SK-N-SH (cell line): ENCODE data around the gene RCN2. TPM values are rescaled to one million over a fixed set of nuclear protein-coding genes. Genes with fewer than 3 reads are reported as not detected.

Source experiments
- CTCF ChIA-PET: fragments of 300-600, 350-600 bp; formaldehyde crosslinking; extraction: SDS; loops from one replicate; lab custom pipeline; 2021; lab: Yijun Ruan, JAX
- POLR2A ChIA-PET: fragments of 350-600 bp; sonication (Branson Sonifier 250); formaldehyde crosslinking; extraction: SDS; loops from one replicate; lab custom pipeline; 2020; ENCODE audit warnings: antibody characterized with exemption, inconsistent platforms; lab: Yijun Ruan, JAX
- DNase-seq: peaks from one replicate; pipeline ENCODE4 v3.0.0; 2012
- H2AFZ ChIP-seq: fragments of 200-600 bp; sonication (generic); 2 replicates; pipeline ENCODE4 v1.8.1; 2016; ENCODE audit warnings: antibody characterized with exemption, mild to moderate bottlenecking, low read depth
- H3F3A ChIP-seq: fragments of 200-600 bp; sonication (generic); replicated peaks from 2 replicates; pipeline ENCODE3; 2016; ENCODE audit warnings: antibody characterized with exemption, mild to moderate bottlenecking; ENCODE audit not compliant: insufficient read depth
- H3K27ac ChIP-seq, 2 experiments: fragments of 200-500 bp in 1 of 2; fragments of 200-600 bp in 1 of 2; sonication (Bioruptor generic) in 1 of 2; sonication (generic), shearing (Covaris generic) in 1 of 2; 2 replicates each; pipeline versions ENCODE4 v1.5.1 to v1.6.1; 2014 to 2016; ENCODE audit warnings: low read depth in 2 of 2, inconsistent platforms in 1 of 2, low read length in 1 of 2, mild to moderate bottlenecking in 1 of 2, mixed read lengths in 1 of 2
- H3K27me3 ChIP-seq: fragments of 200-600 bp; sonication (generic), shearing (Covaris generic); 2 replicates; pipeline ENCODE4 v1.6.1; 2016; ENCODE audit warnings: mixed run types; ENCODE audit not compliant: insufficient read depth
- H3K36me3 ChIP-seq, 2 experiments: fragments of 200-500 bp in 1 of 2; fragments of 200-600 bp in 1 of 2; sonication (Bioruptor generic) in 1 of 2; sonication (generic) in 1 of 2; replicated peaks in 1 of 2; 2 replicates each; pipeline versions ENCODE3 to v1.5.1; 2014 to 2016; ENCODE audit warnings: low read length in 1 of 2, mild to moderate bottlenecking in 1 of 2; ENCODE audit not compliant: insufficient read depth in 2 of 2, control insufficient read depth in 1 of 2
- H3K4me1 ChIP-seq, 2 experiments: fragments of 200-500 bp in 1 of 2; fragments of 200-600 bp in 1 of 2; sonication (Bioruptor generic) in 1 of 2; sonication (generic), shearing (Covaris generic) in 1 of 2; 2 replicates each; pipeline versions ENCODE4 v1.5.1 to v1.6.1; 2014 to 2016; ENCODE audit warnings: low read depth in 1 of 2, low read length in 1 of 2, mixed run types in 1 of 2; ENCODE audit not compliant: insufficient read depth in 2 of 2, control insufficient read depth in 1 of 2
- H3K4me2 ChIP-seq: fragments of 200-600 bp; sonication (generic), shearing (Covaris generic); 2 replicates; pipeline ENCODE4 v1.6.1; 2017; ENCODE audit warnings: mixed run types
- H3K4me3 ChIP-seq, 2 experiments: fragments of 200-500 bp in 1 of 2; fragments of 200-600 bp in 1 of 2; sonication (Bioruptor generic) in 1 of 2; sonication (generic), shearing (Covaris generic) in 1 of 2; 2 replicates each; pipeline versions ENCODE4 v1.5.1 to v1.8.1; 2014 to 2016; ENCODE audit warnings: low read depth in 2 of 2, inconsistent platforms in 1 of 2, low read length in 1 of 2, mild to moderate bottlenecking in 1 of 2, mixed read lengths in 1 of 2, moderate library complexity in 1 of 2
- H3K79me2 ChIP-seq: fragments of 200-600 bp; sonication (generic); 2 replicates; pipeline ENCODE4 v1.8.1; 2017; ENCODE audit warnings: mild to moderate bottlenecking; ENCODE audit not compliant: insufficient read depth
- H3K9ac ChIP-seq: fragments of 200-600 bp; sonication (generic); 2 replicates; pipeline ENCODE4 v1.6.1; 2017; ENCODE audit warnings: mixed run types
- H3K9me2 ChIP-seq: fragments of 200-600 bp; sonication (generic); 2 replicates; pipeline ENCODE4 v1.6.1; 2017; ENCODE audit warnings: mixed run types
- H3K9me3 ChIP-seq: fragments of 200-600 bp; sonication (generic); 2 replicates; pipeline ENCODE4 v1.6.1; 2017; ENCODE audit warnings: mixed run types, mild to moderate bottlenecking, moderate library complexity
- H4K20me1 ChIP-seq: fragments of 200-600 bp; sonication (generic); 2 replicates; pipeline ENCODE4 v1.6.1; 2017; ENCODE audit warnings: mild to moderate bottlenecking, mixed run types; ENCODE audit not compliant: insufficient read depth
- ELF1 ChIP-seq: IDR thresholded peaks from 2 replicates; pipeline ENCODE4 v1.4.0; 2012
- FOSL2 ChIP-seq: IDR thresholded peaks from 2 replicates; pipeline ENCODE4 v1.4.0; 2012; ENCODE audit warnings: low read depth, mild to moderate bottlenecking, moderate library complexity, borderline replicate concordance
- FOXJ3 ChIP-seq: sonication (generic); formaldehyde crosslinking; IDR thresholded peaks from 2 replicates; pipeline ENCODE4 v1.5.1; 2020; ENCODE audit warnings: mild to moderate bottlenecking, missing genetic modification reagents
- FOXM1 ChIP-seq: IDR thresholded peaks from 2 replicates; pipeline ENCODE4 v1.4.0; 2012; ENCODE audit warnings: low read depth, mild to moderate bottlenecking
- IRF3 ChIP-seq: fragments of 150-350 bp; IDR thresholded peaks from 2 replicates; pipeline ENCODE4 v1.6.1; 2016; ENCODE audit warnings: mild to moderate bottlenecking, low read depth, low read length
- PBX3 ChIP-seq: IDR thresholded peaks from 2 replicates; pipeline ENCODE4; 2012
- POLR2AphosphoS5 ChIP-seq: IDR thresholded peaks from 2 replicates; pipeline ENCODE4 v1.6.1; 2012; ENCODE audit warnings: low read depth, low read length
- RXRA ChIP-seq: IDR thresholded peaks from 2 replicates; pipeline ENCODE4 v1.4.0; 2012; ENCODE audit warnings: low read depth, mild to moderate bottlenecking, borderline replicate concordance
- SIN3A ChIP-seq: IDR thresholded peaks from 2 replicates; pipeline ENCODE4 v1.6.1; 2012; ENCODE audit warnings: low read depth, mild to moderate bottlenecking, low read length, moderate library complexity, borderline replicate concordance
- TCF12 ChIP-seq: IDR thresholded peaks from 2 replicates; pipeline ENCODE4 v1.4.0; 2012
- USF2 ChIP-seq: fragments of 150-350 bp; IDR thresholded peaks from 2 replicates; pipeline ENCODE4 v1.6.1; 2017; ENCODE audit warnings: antibody characterized with exemption, low read length, low read depth, borderline replicate concordance
- YY1 ChIP-seq: IDR thresholded peaks from 2 replicates; pipeline ENCODE4 v1.4.0; 2012; ENCODE audit warnings: low read depth, mild to moderate bottlenecking
- ZBTB33 ChIP-seq: IDR thresholded peaks from 2 replicates; pipeline ENCODE4 v1.4.0; 2012; ENCODE audit warnings: low read depth, borderline replicate concordance
- WGBS: methylation state at CpG from one replicate; pipeline ENCODE4 v1.1.6; 2017; ENCODE audit warnings: low lambda C conversion rate; 5-methylcytosine and 5-hydroxymethylcytosine counted together
- polyA plus RNA-seq, 3 experiments: library from polyadenylated mRNA; depleted of rRNA; stranded (reverse); fragments of >200 nt; gene quantifications; 2 replicates each; pipeline ENCODE4 v1.2.3, GENCODE V29; 2012
- TF ChIP-seq, protein P1 (sequence below): IDR thresholded peaks from 2 replicates; pipeline ENCODE4 v1.6.1; 2012; ENCODE audit warnings: mild to moderate bottlenecking, low read depth, low read length, moderate library complexity
- TF ChIP-seq, protein P2 (sequence below): IDR thresholded peaks from 2 replicates; pipeline ENCODE4 v1.4.0; 2012; ENCODE audit warnings: low read depth, borderline replicate concordance
- TF ChIP-seq, protein P3 (sequence below): IDR thresholded peaks from 2 replicates; pipeline ENCODE4 v1.4.0; 2012; ENCODE audit warnings: low read depth
- TF ChIP-seq, protein P4 (sequence below): fragments of 200-600 bp; sonication (generic); IDR thresholded peaks from 2 replicates; pipeline ENCODE4 v1.6.1; 2017; ENCODE audit warnings: antibody characterized with exemption, mild to moderate bottlenecking, moderate library complexity

Gene RCN2
- polyA plus RNA-seq, 1 of the 3 experiments (the other 2 are of a cell fraction): 78.6 TPM

DNA sequence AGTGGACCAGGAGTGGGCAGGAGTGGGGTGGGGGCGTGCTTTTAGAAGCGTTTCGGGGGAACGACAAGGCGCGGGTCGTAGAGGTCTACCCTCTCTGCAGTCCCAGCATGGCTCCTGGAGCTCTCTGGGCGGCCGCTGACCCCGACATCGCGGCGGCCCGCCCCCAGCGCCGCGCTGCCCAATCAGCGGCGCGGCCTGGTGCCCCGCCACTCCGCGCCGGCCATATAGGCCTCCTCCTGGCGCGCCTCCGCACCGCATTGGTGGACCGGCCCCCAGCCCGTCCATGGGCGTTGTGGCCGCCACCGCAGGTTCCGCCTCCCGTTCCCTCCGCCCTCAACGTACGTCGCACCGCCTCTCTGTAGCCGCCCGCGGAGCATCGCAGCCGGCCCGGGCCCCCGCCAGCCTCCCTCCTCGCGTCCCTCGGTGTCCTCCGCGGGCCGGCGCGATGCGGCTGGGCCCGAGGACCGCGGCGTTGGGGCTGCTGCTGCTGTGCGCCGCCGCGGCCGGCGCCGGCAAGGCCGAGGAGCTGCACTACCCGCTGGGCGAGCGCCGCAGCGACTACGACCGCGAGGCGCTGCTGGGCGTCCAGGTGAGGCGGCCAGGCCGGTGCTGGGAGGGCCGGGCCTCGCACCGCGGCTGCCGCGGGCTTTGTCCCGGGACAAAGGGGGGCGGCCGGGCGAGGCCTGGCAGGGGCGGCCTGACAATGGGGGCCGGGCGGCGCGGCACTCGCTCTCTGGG, at the start of gene RCN2 (continued):
- TF ChIP-seq FOSL2 (no peak), POLR2AphosphoS5 (peak; percentile 97), ZBTB33 (no peak), USF2 (no peak), PBX3 (no peak), ELF1 (no peak), TCF12 (no peak), RXRA (no peak)

- no peaks in the 10 kb centered on the region for H4K20me1 ChIP-seq
- peaks cover 0 to 2% of the 10 kb centered on the region in 2 experiments for H3K36me3 ChIP-seq
- no peaks in the 10 kb centered on the region for H3K9me2 ChIP-seq
- no peak overlapping the region for H3K4me2 ChIP-seq
- H3F3A ChIP-seq: no peaks in the 10 kb centered on the region
- 0 out of 2 replicates have a peak, but pooled peaks cover 6% of the 10 kb centered on the region for H3K79me2 ChIP-seq
- H3K4me1 ChIP-seq: no peaks in the 10 kb centered on the region
- no peak overlapping the region for H3K9ac ChIP-seq
- DNase-seq: no peak
- ChIA-PET CTCF (interaction anchor here (1.2 kb wide), 1 partner anchor 19 kb away, joined by 3 read pairs; no protein-coding TSS in a partner anchor), POLR2A (no interaction called here)
- no peaks in the 10 kb centered on the region for H3K9me3 ChIP-seq
- no peak overlapping the region for H2AFZ ChIP-seq
- H3K27ac ChIP-seq: no peak overlapping the region
- no peaks in the 10 kb centered on the region for H3K27me3 ChIP-seq
- WGBS: 100% methylated on average over 2 of the region's 2 CpGs
- no peak overlapping the region for H3K4me3 ChIP-seq
- no peak for TF ChIP-seq POLR2AphosphoS5
- no peak for TF ChIP-seq IRF3
- TF ChIP-seq SIN3A: no peak
- no peak for TF ChIP-seq FOXJ3 (CRISPR knock-in tag)
- TF ChIP-seq, protein P1, sequence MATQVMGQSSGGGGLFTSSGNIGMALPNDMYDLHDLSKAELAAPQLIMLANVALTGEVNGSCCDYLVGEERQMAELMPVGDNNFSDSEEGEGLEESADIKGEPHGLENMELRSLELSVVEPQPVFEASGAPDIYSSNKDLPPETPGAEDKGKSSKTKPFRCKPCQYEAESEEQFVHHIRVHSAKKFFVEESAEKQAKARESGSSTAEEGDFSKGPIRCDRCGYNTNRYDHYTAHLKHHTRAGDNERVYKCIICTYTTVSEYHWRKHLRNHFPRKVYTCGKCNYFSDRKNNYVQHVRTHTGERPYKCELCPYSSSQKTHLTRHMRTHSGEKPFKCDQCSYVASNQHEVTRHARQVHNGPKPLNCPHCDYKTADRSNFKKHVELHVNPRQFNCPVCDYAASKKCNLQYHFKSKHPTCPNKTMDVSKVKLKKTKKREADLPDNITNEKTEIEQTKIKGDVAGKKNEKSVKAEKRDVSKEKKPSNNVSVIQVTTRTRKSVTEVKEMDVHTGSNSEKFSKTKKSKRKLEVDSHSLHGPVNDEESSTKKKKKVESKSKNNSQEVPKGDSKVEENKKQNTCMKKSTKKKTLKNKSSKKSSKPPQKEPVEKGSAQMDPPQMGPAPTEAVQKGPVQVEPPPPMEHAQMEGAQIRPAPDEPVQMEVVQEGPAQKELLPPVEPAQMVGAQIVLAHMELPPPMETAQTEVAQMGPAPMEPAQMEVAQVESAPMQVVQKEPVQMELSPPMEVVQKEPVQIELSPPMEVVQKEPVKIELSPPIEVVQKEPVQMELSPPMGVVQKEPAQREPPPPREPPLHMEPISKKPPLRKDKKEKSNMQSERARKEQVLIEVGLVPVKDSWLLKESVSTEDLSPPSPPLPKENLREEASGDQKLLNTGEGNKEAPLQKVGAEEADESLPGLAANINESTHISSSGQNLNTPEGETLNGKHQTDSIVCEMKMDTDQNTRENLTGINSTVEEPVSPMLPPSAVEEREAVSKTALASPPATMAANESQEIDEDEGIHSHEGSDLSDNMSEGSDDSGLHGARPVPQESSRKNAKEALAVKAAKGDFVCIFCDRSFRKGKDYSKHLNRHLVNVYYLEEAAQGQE: no peak
- no peak for TF ChIP-seq FOXM1
- TF ChIP-seq, protein P2, sequence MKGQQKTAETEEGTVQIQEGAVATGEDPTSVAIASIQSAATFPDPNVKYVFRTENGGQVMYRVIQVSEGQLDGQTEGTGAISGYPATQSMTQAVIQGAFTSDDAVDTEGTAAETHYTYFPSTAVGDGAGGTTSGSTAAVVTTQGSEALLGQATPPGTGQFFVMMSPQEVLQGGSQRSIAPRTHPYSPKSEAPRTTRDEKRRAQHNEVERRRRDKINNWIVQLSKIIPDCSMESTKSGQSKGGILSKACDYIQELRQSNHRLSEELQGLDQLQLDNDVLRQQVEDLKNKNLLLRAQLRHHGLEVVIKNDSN: no peak
- TF ChIP-seq, protein P3, sequence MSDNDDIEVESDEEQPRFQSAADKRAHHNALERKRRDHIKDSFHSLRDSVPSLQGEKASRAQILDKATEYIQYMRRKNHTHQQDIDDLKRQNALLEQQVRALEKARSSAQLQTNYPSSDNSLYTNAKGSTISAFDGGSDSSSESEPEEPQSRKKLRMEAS: no peak
- TF ChIP-seq ELF1: no peak
- TF ChIP-seq, protein P4, sequence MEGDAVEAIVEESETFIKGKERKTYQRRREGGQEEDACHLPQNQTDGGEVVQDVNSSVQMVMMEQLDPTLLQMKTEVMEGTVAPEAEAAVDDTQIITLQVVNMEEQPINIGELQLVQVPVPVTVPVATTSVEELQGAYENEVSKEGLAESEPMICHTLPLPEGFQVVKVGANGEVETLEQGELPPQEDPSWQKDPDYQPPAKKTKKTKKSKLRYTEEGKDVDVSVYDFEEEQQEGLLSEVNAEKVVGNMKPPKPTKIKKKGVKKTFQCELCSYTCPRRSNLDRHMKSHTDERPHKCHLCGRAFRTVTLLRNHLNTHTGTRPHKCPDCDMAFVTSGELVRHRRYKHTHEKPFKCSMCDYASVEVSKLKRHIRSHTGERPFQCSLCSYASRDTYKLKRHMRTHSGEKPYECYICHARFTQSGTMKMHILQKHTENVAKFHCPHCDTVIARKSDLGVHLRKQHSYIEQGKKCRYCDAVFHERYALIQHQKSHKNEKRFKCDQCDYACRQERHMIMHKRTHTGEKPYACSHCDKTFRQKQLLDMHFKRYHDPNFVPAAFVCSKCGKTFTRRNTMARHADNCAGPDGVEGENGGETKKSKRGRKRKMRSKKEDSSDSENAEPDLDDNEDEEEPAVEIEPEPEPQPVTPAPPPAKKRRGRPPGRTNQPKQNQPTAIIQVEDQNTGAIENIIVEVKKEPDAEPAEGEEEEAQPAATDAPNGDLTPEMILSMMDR: no peak
- no peak for TF ChIP-seq YY1
Measured at GRCh38 chr15:76885212-76885611, 46.3 kb upstream of the RCN2 start.
